ENCODE measurements around the gene HNRNPA2B1. TPM values are rescaled to one million over a fixed set of nuclear protein-coding genes. Genes with fewer than 3 reads are reported as not detected.
"Not testable (repeated sequence)": the region's sequence is repeated elsewhere in the genome, so short reads cannot be mapped to it uniquely, and the experiment has no call there.

Gene HNRNPA2B1
- total and polyA plus RNA-seq, 7 donors: 323 to 688 (median 482) TPM

DNA sequence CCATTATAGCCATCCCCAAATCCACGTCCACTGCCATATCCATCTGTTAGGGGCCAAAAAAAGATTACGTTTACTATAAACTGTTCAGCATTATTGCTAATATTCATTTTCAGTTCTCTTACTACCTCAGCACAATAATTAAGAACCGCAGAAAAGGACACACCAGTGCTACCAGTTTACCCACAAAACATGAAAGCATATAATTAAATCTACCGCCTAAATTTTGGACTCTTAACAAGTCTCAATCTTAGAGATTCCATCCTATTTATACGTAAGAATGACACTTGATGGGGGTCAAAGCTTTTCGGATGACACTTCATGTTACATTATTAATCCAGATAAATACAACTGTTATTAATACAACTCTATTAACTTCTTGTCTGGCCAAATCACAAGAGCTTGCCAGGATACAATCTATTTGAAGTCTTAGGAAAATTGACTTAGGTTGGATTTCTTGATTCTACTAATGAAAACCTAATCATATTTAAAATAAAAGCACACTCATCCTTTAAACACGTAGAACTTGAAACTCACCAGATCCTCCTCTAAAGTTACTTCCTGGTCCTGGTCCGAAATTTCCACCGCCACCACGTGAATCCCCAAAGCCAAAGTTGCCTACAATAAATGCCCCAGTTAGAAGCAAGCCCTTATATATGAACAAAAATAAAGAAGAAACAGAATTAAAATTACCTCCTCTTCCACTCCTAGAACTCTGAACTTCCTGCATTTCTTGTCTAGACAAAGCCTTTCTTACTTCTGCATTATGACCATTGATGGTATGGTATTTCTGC lies 4.5 kb downstream of the HNRNPA2B1 start:
- DNase-seq (no peak), ATAC-seq (no peak)
- intact Hi-C loops (cut with DNase I): loop anchor here in 1 of 2 donors (5.0 to 10.0 kb wide), 2 partner anchors 301 to 971 kb away; partner anchors contain the start of gene HOXA9
- TF ChIP-seq, protein P1, sequence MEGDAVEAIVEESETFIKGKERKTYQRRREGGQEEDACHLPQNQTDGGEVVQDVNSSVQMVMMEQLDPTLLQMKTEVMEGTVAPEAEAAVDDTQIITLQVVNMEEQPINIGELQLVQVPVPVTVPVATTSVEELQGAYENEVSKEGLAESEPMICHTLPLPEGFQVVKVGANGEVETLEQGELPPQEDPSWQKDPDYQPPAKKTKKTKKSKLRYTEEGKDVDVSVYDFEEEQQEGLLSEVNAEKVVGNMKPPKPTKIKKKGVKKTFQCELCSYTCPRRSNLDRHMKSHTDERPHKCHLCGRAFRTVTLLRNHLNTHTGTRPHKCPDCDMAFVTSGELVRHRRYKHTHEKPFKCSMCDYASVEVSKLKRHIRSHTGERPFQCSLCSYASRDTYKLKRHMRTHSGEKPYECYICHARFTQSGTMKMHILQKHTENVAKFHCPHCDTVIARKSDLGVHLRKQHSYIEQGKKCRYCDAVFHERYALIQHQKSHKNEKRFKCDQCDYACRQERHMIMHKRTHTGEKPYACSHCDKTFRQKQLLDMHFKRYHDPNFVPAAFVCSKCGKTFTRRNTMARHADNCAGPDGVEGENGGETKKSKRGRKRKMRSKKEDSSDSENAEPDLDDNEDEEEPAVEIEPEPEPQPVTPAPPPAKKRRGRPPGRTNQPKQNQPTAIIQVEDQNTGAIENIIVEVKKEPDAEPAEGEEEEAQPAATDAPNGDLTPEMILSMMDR (IDR thresholded peaks at IDR 0.05): no peak
- no peaks in the 10 kb centered on the region for H3K9me3 ChIP-seq
- H3K4me1 ChIP-seq: peaks cover 65% of the 10 kb centered on the region
- peak overlapping the region; percentile 90 for H3K4me3 ChIP-seq
- peaks cover 13 to 78% of the 10 kb centered on the region in 2 donors for H3K36me3 ChIP-seq (ENCODE audit: insufficient read depth in 1 of 2, low read depth in 1 of 2)
- 45 to 58% (median 49%) methylated on average over 10 of the region's 10 CpGs for WGBS, 3 donors
- H3K27me3 ChIP-seq (ENCODE audit: insufficient read depth in 3 of 3, low read length in 2 of 3): no peaks in the 10 kb centered on the region
- peak overlapping the region; percentile 55 for H3K27ac ChIP-seq

DNA sequence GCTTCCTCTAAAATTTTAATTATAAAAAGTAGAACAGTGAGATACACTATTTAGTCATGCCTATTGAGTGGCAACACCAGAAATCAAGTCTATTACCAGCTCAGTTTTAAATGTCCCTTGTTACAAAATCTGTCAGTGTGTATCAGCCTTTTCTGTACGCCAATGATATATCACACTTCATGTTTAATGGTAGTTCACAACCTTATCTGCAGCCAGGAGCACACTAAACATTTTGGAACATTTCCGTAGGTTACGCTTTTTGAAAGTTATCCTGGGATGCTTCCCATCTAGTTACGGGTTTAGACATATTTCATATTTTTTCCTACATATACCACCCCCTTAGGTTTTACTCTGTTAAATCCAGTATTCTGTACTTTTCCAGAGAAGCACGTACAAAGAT lies 5.4 kb downstream of the HNRNPA2B1 start:
- TF ChIP-seq, protein P1 (IDR thresholded peaks at IDR 0.05): no peak
- WGBS, 3 donors: 75 to 84% (median 81%) methylated on average over 5 of the region's 5 CpGs
- no peaks in the 10 kb centered on the region for H3K27me3 ChIP-seq (ENCODE audit: insufficient read depth in 3 of 3, low read length in 2 of 3)
- DNase-seq: no peak
- no peaks in the 10 kb centered on the region for H3K9me3 ChIP-seq
- no peak overlapping the region for H3K27ac ChIP-seq
- no peak for ATAC-seq
- peaks cover 20 to 87% of the 10 kb centered on the region in 2 donors for H3K36me3 ChIP-seq (ENCODE audit: insufficient read depth in 1 of 2, low read depth in 1 of 2)
- intact Hi-C loops (cut with DNase I): loop anchor here in 1 of 2 donors (5.0 to 10.0 kb wide), 2 partner anchors 300 to 972 kb away; partner anchors contain the start of gene HOXA9
- H3K4me3 ChIP-seq: peak overlapping the region; percentile 90
- peaks cover 67% of the 10 kb centered on the region for H3K4me1 ChIP-seq

DNA sequence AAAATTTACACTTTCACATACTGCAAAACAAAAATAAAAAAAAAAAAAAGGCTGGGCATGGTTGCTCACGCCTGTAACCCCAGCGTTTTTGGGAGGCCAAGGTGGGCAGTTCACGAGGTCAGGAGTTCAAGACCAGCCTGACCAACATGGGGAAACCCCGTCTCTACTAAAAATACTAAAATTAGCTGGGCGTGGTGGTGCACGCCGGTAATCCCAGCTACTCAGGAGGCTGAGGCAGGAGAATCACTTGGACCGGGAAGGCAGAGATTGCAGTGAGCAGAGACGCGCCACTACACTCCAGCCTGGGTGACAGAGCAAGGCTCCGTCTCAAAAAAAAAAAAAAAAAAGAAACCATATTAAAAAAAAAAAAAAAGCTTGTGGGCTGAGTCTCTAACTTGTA lies 5.8 kb downstream of the HNRNPA2B1 start:
- peak overlapping the region; percentile 90 for H3K4me3 ChIP-seq
- peaks cover 67% of the 10 kb centered on the region for H3K4me1 ChIP-seq
- H3K36me3 ChIP-seq (ENCODE audit: insufficient read depth in 1 of 2, low read depth in 1 of 2): peaks cover 21 to 91% of the 10 kb centered on the region in 2 donors
- WGBS, 3 donors: 64 to 75% (median 73%) methylated on average over 11 of the region's 11 CpGs
- not testable (repeated sequence) for ATAC-seq; H3K27ac ChIP-seq; H3K9me3 ChIP-seq; DNase-seq; H3K27me3 ChIP-seq (ENCODE audit: insufficient read depth in 3 of 3, low read length in 2 of 3)
- intact Hi-C loops (cut with DNase I): loop anchor here in 1 of 2 donors (5.0 to 10.0 kb wide), 2 partner anchors 300 to 973 kb away; partner anchors contain the start of gene HOXA9

DNA sequence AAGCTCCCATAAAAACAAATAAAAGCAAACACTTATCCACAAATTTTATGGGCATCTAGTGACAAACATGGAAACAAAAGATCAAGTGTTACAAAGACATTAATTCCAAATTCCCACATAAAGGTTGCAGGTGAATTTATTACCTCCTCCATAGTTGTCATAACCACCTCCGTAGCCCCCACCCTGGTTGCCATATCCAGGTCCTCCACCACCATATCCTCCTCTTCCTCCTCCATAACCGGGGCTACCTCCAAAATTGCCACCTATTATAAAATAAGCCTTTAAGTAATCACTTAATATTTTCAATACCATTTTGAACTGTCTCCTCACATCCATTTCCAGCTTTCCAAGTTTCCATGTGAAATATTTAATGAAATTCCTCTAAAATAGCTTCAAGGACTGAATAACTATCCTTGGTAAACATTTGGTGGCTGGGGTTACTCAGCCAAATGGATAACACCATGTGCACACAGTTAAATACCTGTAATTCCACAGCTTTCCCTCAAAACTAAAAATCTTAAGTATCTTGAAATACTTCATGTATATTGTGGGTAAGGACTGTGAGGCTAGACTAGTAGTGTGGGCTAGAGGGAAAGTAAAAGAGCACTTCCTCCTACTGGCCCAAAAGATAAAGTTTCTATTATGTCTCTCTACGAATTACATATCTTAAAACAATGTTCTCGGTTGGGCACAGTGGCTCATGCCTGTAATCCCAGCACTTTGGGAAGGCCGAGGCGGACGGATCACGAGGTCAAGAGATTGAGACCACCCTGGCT lies 6.9 kb downstream of the HNRNPA2B1 start:
- no peak for DNase-seq
- intact Hi-C loops (cut with DNase I): loop anchor here in 1 of 2 donors (10.0 kb wide), 1 partner anchor 299 kb away; no protein-coding TSS in a partner anchor
- H3K36me3 ChIP-seq (ENCODE audit: insufficient read depth in 1 of 2, low read depth in 1 of 2): peaks cover 25 to 97% of the 10 kb centered on the region in 2 donors
- H3K9me3 ChIP-seq: no peaks in the 10 kb centered on the region
- H3K27ac ChIP-seq: no peak overlapping the region
- ATAC-seq: no peak
- WGBS, 3 donors: 74 to 79% (median 75%) methylated on average over 8 of the region's 8 CpGs
- TF ChIP-seq, protein P1 (IDR thresholded peaks at IDR 0.05): no peak
- H3K4me3 ChIP-seq: peak overlapping the region; percentile 90
- peaks cover 70% of the 10 kb centered on the region for H3K4me1 ChIP-seq
- no peaks in the 10 kb centered on the region for H3K27me3 ChIP-seq (ENCODE audit: insufficient read depth in 3 of 3, low read length in 2 of 3)

Measured in psoas muscle (tissue), 8 donors.